H1 (cell line): ENCODE results near the gene VDR. TPM values are rescaled to one million over a fixed set of nuclear protein-coding genes. Genes with fewer than 3 reads are reported as not detected.

ENCODE experiments used
- CTCF ChIA-PET: fragments of 300-600 bp; sonication (Branson Sonifier 250); formaldehyde crosslinking; loops from one replicate; lab custom pipeline; 2021; ENCODE audit not compliant: partially characterized antibody; lab: Charles Lee
- POLR2A ChIA-PET: fragments of 300-600 bp; sonication (Branson Sonifier 250); formaldehyde crosslinking; loops from one replicate; lab custom pipeline; 2021; ENCODE audit warnings: inconsistent platforms; ENCODE audit not compliant: partially characterized antibody; lab: Charles Lee
- DNase-seq, 2 experiments: peaks; one replicate each; pipeline versions ENCODE4 v3.0.0 to v3.0.0-alpha.2; 2010 to 2022; ENCODE audit warnings: low spot score in 2 of 2, low read depth in 1 of 2, mixed read lengths in 1 of 2
- FAIRE-seq: peaks from 2 replicates; lab custom pipeline; 2011; peaks lifted over from hg19 to GRCh38; lab: Jason Lieb, UNC
- H2AFZ ChIP-seq: 2 replicates; pipeline ENCODE4 v1.8.1; 2012; ENCODE audit warnings: low read length, inconsistent platforms
- H2AK5ac ChIP-seq: 2 replicates; pipeline ENCODE4 v1.6.1; 2013; ENCODE audit warnings: low read depth, low read length
- H2BK120ac ChIP-seq: replicated peaks from 2 replicates; pipeline ENCODE3; 2013; ENCODE audit warnings: low read depth, low read length, inconsistent platforms
- H2BK12ac ChIP-seq: 2 replicates; pipeline ENCODE4 v1.6.1; 2013; ENCODE audit warnings: low read depth, low read length
- H2BK15ac ChIP-seq: 2 replicates; pipeline ENCODE4 v1.6.1; 2013; ENCODE audit warnings: low read length
- H2BK20ac ChIP-seq: 2 replicates; pipeline ENCODE4 v1.6.1; 2013; ENCODE audit warnings: low read length
- H2BK5ac ChIP-seq: 2 replicates; pipeline ENCODE4 v1.6.1; 2013; ENCODE audit warnings: low read depth, low read length
- H3K14ac ChIP-seq: 2 replicates; pipeline ENCODE4 v1.6.1; 2013; ENCODE audit warnings: inconsistent platforms; ENCODE audit not compliant: insufficient read length
- H3K18ac ChIP-seq: 2 replicates; pipeline ENCODE4 v1.6.1; 2013; ENCODE audit warnings: low read length; ENCODE audit errors: extremely low read depth
- H3K23ac ChIP-seq: 2 replicates; pipeline ENCODE4 v1.6.1; 2013; ENCODE audit warnings: inconsistent platforms; ENCODE audit not compliant: insufficient read length
- H3K23me2 ChIP-seq: 2 replicates; pipeline ENCODE4 v1.6.1; 2013; ENCODE audit warnings: low read depth, low read length
- H3K27ac ChIP-seq: 2 replicates; pipeline ENCODE4 v1.6.1; 2011; ENCODE audit warnings: low read depth, low read length, inconsistent platforms
- H3K27me3 ChIP-seq, 4 experiments: replicated peaks in 1 of 4; 1 replicate in 1 of 4; 2 replicates in 3 of 4; pipeline versions ENCODE4 v1.6.1 to v1.8.1; 2011 to 2013; ENCODE audit warnings: low read length in 3 of 4, mild to moderate bottlenecking in 3 of 4, inconsistent platforms in 2 of 4, mixed read lengths in 2 of 4, moderate library complexity in 1 of 4; ENCODE audit not compliant: control insufficient read depth in 3 of 4, insufficient read depth in 3 of 4; ENCODE audit errors: extremely low read depth in 1 of 4
- H3K36me3 ChIP-seq, 4 experiments: 2 replicates each; pipeline versions ENCODE4 v1.6.1 to v1.8.1; 2011 to 2013; ENCODE audit warnings: mild to moderate bottlenecking in 4 of 4, low read length in 3 of 4, moderate library complexity in 2 of 4, control low read depth in 1 of 4, inconsistent platforms in 1 of 4; ENCODE audit not compliant: insufficient read depth in 4 of 4, control insufficient read depth in 2 of 4
- H3K4ac ChIP-seq: replicated peaks from 2 replicates; pipeline ENCODE3; 2013; ENCODE audit warnings: low read length, low read depth, mixed read lengths, inconsistent platforms; ENCODE audit not compliant: insufficient read length
- H3K4me1 ChIP-seq, 4 experiments: replicated peaks in 1 of 4; 1 replicate in 1 of 4; 2 replicates in 3 of 4; pipeline versions ENCODE4 v1.6.1 to v1.8.1; 2011 to 2013; ENCODE audit warnings: low read length in 3 of 4, inconsistent platforms in 2 of 4, mixed read lengths in 1 of 4; ENCODE audit not compliant: insufficient read depth in 4 of 4, control insufficient read depth in 3 of 4
- H3K4me2 ChIP-seq, 2 experiments: 2 replicates each; pipeline versions ENCODE4 v1.6.1 to v1.8.1; 2011 to 2013; ENCODE audit warnings: low read depth in 2 of 2, low read length in 2 of 2, control low read depth in 1 of 2, inconsistent platforms in 1 of 2, mild to moderate bottlenecking in 1 of 2; ENCODE audit not compliant: insufficient read depth in 1 of 2
- H3K4me3 ChIP-seq, 4 experiments: fragments of 200-600, 300-600 bp in 1 of 4; sonication (generic), shearing (Covaris generic), sonication (Bioruptor Twin) in 1 of 4; 2 replicates each; pipeline versions ENCODE4 v1.5.1 to v1.8.1; 2011 to 2016; ENCODE audit warnings: low read length in 4 of 4, low read depth in 3 of 4, control low read depth in 2 of 4, inconsistent platforms in 2 of 4, mild to moderate bottlenecking in 2 of 4, mixed read lengths in 1 of 4, moderate library complexity in 1 of 4; ENCODE audit not compliant: insufficient read depth in 2 of 4; ENCODE audit errors: extremely low read depth in 1 of 4
- H3K56ac ChIP-seq: replicated peaks from 2 replicates; pipeline ENCODE3; 2013; ENCODE audit warnings: low read depth, mild to moderate bottlenecking, mixed read lengths, low read length, inconsistent platforms; ENCODE audit not compliant: insufficient read length
- H3K79me1 ChIP-seq: 2 replicates; pipeline ENCODE4 v1.6.1; 2013; ENCODE audit warnings: low read depth, low read length, control low read depth
- H3K79me2 ChIP-seq, 2 experiments: 2 replicates each; pipeline versions ENCODE4 v1.6.1 to v1.8.1; 2012 to 2013; ENCODE audit warnings: low read length in 2 of 2, mild to moderate bottlenecking in 2 of 2, inconsistent platforms in 1 of 2; ENCODE audit not compliant: insufficient read depth in 2 of 2, control insufficient read depth in 1 of 2
- H3K9ac ChIP-seq, 4 experiments: replicated peaks in 1 of 4; 1 replicate in 1 of 4; 2 replicates in 3 of 4; pipeline versions ENCODE4 v1.6.1 to v1.8.1; 2011 to 2013; ENCODE audit warnings: low read depth in 3 of 4, low read length in 3 of 4, control low read depth in 2 of 4, mild to moderate bottlenecking in 2 of 4, moderate library complexity in 2 of 4, inconsistent platforms in 1 of 4; ENCODE audit errors: extremely low read depth in 1 of 4
- H3K9me3 ChIP-seq, 2 experiments: 2 replicates each; pipeline versions ENCODE4 v1.6.1 to v1.8.1; 2012 to 2013; ENCODE audit warnings: mild to moderate bottlenecking in 2 of 2, moderate library complexity in 2 of 2, control low read depth in 1 of 2, inconsistent platforms in 1 of 2, low read depth in 1 of 2, low read length in 1 of 2, mixed read lengths in 1 of 2; ENCODE audit not compliant: insufficient read depth in 2 of 2
- H4K20me1 ChIP-seq, 2 experiments: replicated peaks in 1 of 2; 2 replicates each; pipeline versions ENCODE3 to v1.8.1; 2011 to 2013; ENCODE audit warnings: inconsistent platforms in 2 of 2, low read length in 2 of 2, mild to moderate bottlenecking in 1 of 2; ENCODE audit not compliant: insufficient read depth in 2 of 2, control insufficient read depth in 1 of 2
- H4K5ac ChIP-seq: 2 replicates; pipeline ENCODE4 v1.6.1; 2013; ENCODE audit warnings: low read length, low read depth, mixed read lengths, inconsistent platforms; ENCODE audit not compliant: insufficient read length
- H4K8ac ChIP-seq: 2 replicates; pipeline ENCODE4 v1.8.0; 2013; ENCODE audit warnings: mild to moderate bottlenecking, moderate library complexity, low read length, inconsistent platforms; ENCODE audit not compliant: insufficient read depth; ENCODE audit errors: extremely low read depth
- H4K91ac ChIP-seq: replicated peaks from 2 replicates; pipeline ENCODE3; 2013; ENCODE audit warnings: low read length, mixed read lengths, inconsistent platforms; ENCODE audit not compliant: insufficient read length
- BCL11A ChIP-seq, 2 experiments: IDR thresholded peaks; one replicate each; pipeline ENCODE4 v1.6.1; 2011; ENCODE audit warnings: low read depth in 2 of 2, low read length in 2 of 2, mild to moderate bottlenecking in 2 of 2
- polyA plus RNA-seq, 7 experiments: library from polyadenylated mRNA; depleted of rRNA in 3 of 7; stranded (reverse) in 5 of 7; unstranded in 2 of 7; fragments of >200 nt in 5 of 7; fragments of 200-250 nt in 2 of 7; gene quantifications; 1 replicate in 5 of 7; 2 replicates in 1 of 7; 4 replicates in 1 of 7; pipeline versions ENCODE4 v1.2.1 to v1.2.3, GENCODE V29; 2011 to 2013; ENCODE audit warnings: missing spikeins in 2 of 7, mixed read lengths in 2 of 7
- total RNA-seq: library from RNA; stranded (reverse); fragmentation: NEBNext Ultra II Directional; extraction: Animal tissue kit (Norgen Biotek cat#: 25700); gene quantifications from 2 replicates; pipeline ENCODE4 v1.2.1, GENCODE V29; 2021

VDR gene
- total and polyA plus RNA-seq, 2 of the 8 experiments (the other 6 are each of a cell fraction or from before 2014, with no cell fraction given) = 0.44 to 0.65 TPM

DNA sequence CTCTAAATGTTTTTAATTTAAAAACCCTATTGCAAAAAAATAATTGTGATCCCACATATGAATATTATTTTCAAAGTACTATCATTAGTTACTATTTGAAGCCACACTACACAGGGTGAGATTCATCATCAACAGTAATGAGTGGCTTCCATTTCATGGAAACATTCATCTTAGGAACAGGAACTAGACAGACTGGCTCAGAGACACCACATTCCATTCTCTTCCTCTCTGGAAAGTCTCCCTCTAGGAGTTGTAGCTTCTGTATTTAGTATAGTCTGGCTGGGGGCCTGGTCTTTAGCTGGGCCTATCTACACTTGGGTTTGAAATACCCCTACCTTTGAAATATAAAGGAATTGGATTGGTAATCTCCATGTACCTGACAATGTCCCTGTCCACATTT is 6.2 kb upstream of the VDR start:
- Histone ChIP-seq H3K9me3 (no peaks in the 10 kb centered on the region), H2BK20ac (no peak overlapping the region), H3K56ac (no peak overlapping the region), H4K8ac (no peak overlapping the region), H3K23me2 (no peaks in the 10 kb centered on the region), H3K79me1 (no peaks in the 10 kb centered on the region), H3K4me1 (no peaks in the 10 kb centered on the region), H3K9ac (no peak overlapping the region), H3K23ac (no peak overlapping the region), H3K4ac (no peak overlapping the region), H3K4me2 (no peak overlapping the region)
- FAIRE-seq (no peak), DNase-seq (no peak)
- CTCF ChIA-PET = interaction anchor here (0.8 to 2.0 kb wide), 9 partner anchors 22 to 275 kb away, joined by 3 to 5 read pairs (median 3); partner anchors contain the start of gene TMEM106C
- TF ChIP-seq BCL11A (IDR thresholded peaks at IDR 0.05; ENCODE audit: low read depth in 2 of 2, low read length in 2 of 2) = no peak
- TF ChIP-seq, all 59 proteins: peak for 0
- H4K5ac ChIP-seq = no peak overlapping the region
- H2BK12ac ChIP-seq = no peak overlapping the region
- H3K79me2 ChIP-seq = no peaks in the 10 kb centered on the region
- no peak overlapping the region for H2AFZ ChIP-seq
- peaks cover 7 to 20% (median 13%) of the 10 kb centered on the region in 4 experiments for H3K27me3 ChIP-seq
- H4K20me1 ChIP-seq = no peaks in the 10 kb centered on the region
- no peak overlapping the region for H2BK15ac ChIP-seq
- no peak overlapping the region for H3K27ac ChIP-seq
- no peak overlapping the region for H3K4me3 ChIP-seq
- no peak overlapping the region for H2BK5ac ChIP-seq
- no peaks in the 10 kb centered on the region for H3K36me3 ChIP-seq
- no peak overlapping the region for H3K14ac ChIP-seq
- no peak overlapping the region for H3K18ac ChIP-seq
- no peak overlapping the region for H2BK120ac ChIP-seq
- H2AK5ac ChIP-seq = no peak overlapping the region
- H4K91ac ChIP-seq = no peak overlapping the region
- POLR2A ChIA-PET = no interaction called here
